ENCODE data around the gene ADGRL2. TPM values are rescaled to one million over a fixed set of nuclear protein-coding genes. Genes with fewer than 3 reads are reported as not detected.
A peak's percentile ranks its signal among the peaks of the same experiment; 100 is the strongest.

The ADGRL2 gene
- total and polyA plus RNA-seq, 12 donors, result 22.2 to 58.7 (median 48.0) TPM

- H3K27ac ChIP-seq, result no peak overlapping the region
- H3K27me3 ChIP-seq, result no peaks in the 10 kb centered on the region
- WGBS, 2 donors, result 61 to 69% methylated on average over 3 of the region's 3 CpGs
- H3K9me3 ChIP-seq, result no peaks in the 10 kb centered on the region
- intact Hi-C loops (cut with DNase I), result loop anchor here in 2 of 10 donors (10.0 kb wide), 2 partner anchors 136 to 146 kb away; partner anchors contain the start of gene ADGRL2 (in 1 of the 2)
- peaks cover 0 to 33% (median 6%) of the 10 kb centered on the region in 9 donors for H3K4me1 ChIP-seq
- ATAC-seq (no peak), DNase-seq (no peak)
- TF ChIP-seq CTCF (IDR thresholded peaks at IDR 0.05), result no peak
- peak overlapping the region in 3 of 10 donors; percentile 1 to 21 (median 8) for H3K4me3 ChIP-seq
- peaks cover 0 to 53% (median 5%) of the 10 kb centered on the region in 9 donors for H3K36me3 ChIP-seq
Observed at GRCh38 chr1:81950591-81951244, 150.0 kb downstream of the ADGRL2 start.

GRCh38 chr1:81954534-81955020 is 153.8 kb downstream of the ADGRL2 start:
- Histone ChIP-seq H3K27ac (no peak overlapping the region), H3K9me3 (peaks cover 0 to 10% (median 0%) of the 10 kb centered on the region in 11 donors), H3K4me1 (peaks cover 0 to 18% (median 4%) of the 10 kb centered on the region in 9 donors), H3K27me3 (no peaks in the 10 kb centered on the region), H3K4me3 (no peak overlapping the region), H3K36me3 (peaks cover 0 to 89% (median 5%) of the 10 kb centered on the region in 9 donors)
- no peak for ATAC-seq
- intact Hi-C loops (cut with DNase I), result loop anchor here in 2 of 10 donors (10.0 kb wide), 2 partner anchors 140 to 150 kb away; partner anchors contain the start of gene ADGRL2 (in 1 of the 2)
- DNase-seq, result no peak
- TF ChIP-seq CTCF (IDR thresholded peaks at IDR 0.05), result no peak
- WGBS, 2 donors, result 89 to 91% methylated on average over 8 of the region's 8 CpGs

- Histone ChIP-seq H3K4me1 (no peaks in the 10 kb centered on the region), H3K4me3 (no peak overlapping the region), H3K36me3 (peaks cover 0 to 73% (median 16%) of the 10 kb centered on the region in 9 donors), H3K27me3 (no peaks in the 10 kb centered on the region), H3K9me3 (no peaks in the 10 kb centered on the region), H3K27ac (no peak overlapping the region)
- DNase-seq (no peak), ATAC-seq (no peak)
- 92 to 96% methylated on average over 3 of the region's 3 CpGs for WGBS, 2 donors
- intact Hi-C loops (cut with DNase I), result loop anchor here in 1 of 10 donors (10.0 kb wide), 1 partner anchor 163 kb away; the partner anchor contains the start of gene ADGRL2
- no peak for TF ChIP-seq CTCF (IDR thresholded peaks at IDR 0.05)
Observed at GRCh38 chr1:81967951-81968350, 167.2 kb downstream of the ADGRL2 start.

DNA sequence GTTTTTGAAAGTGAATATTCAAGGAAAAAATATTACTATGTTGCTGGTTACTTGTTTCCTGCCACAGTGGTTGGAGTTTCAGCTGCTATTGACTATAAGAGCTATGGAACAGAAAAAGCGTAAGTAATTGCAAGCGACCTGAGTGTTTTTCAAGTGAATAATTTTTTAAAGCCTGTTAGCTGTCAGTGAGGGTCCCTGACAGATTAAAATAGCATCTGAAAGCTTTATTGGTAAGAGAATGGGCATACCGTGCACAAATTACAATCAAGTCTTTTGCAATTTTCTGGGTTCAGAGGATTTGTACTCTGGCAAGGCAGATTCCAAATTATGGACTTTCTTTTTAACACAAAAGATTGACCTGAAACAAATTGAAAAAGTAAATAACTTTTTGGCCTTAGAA is 169.7 kb downstream of the ADGRL2 start:
- intact Hi-C loops (cut with DNase I), result loop anchor here in 2 of 10 donors (10.0 kb wide), 2 partner anchors 136 to 166 kb away; partner anchors contain the start of gene ADGRL2 (in 1 of the 2)
- no peak for TF ChIP-seq CTCF (IDR thresholded peaks at IDR 0.05)
- DNase-seq, result no peak
- no peaks in the 10 kb centered on the region for H3K9me3 ChIP-seq
- ATAC-seq, result no peak
- WGBS, 2 donors, result 98 to 99% methylated on average over 3 of the region's 3 CpGs
- H3K36me3 ChIP-seq, result peaks cover 0 to 88% (median 16%) of the 10 kb centered on the region in 9 donors
- H3K27me3 ChIP-seq, result no peaks in the 10 kb centered on the region
- no peak overlapping the region for H3K27ac ChIP-seq
- peaks cover 0 to 7% (median 0%) of the 10 kb centered on the region in 9 donors for H3K4me1 ChIP-seq
- no peak overlapping the region for H3K4me3 ChIP-seq
